PFSK-1 (cell line): ENCODE data around the gene FNBP1.

Experiments
- FOXP2 ChIP-seq: optimal IDR thresholded peaks from 2 replicates; pipeline ENCODE3; 2011; ENCODE audit warnings: borderline replicate concordance, control low read depth, inconsistent platforms; ENCODE audit not compliant: insufficient read depth; ENCODE audit errors: extremely low read length, extremely low read depth
- POLR2AphosphoS5 ChIP-seq: IDR thresholded peaks from 2 replicates; pipeline ENCODE4 v1.6.1; 2012; ENCODE audit warnings: low read depth, mild to moderate bottlenecking, control low read depth, low read length, moderate library complexity
- REST ChIP-seq, 2 experiments: IDR thresholded peaks; 2 replicates each; pipeline versions ENCODE4 v1.6.1 to v1.8.0; 2011 to 2012; ENCODE audit warnings: low read depth in 2 of 2, low read length in 2 of 2, control low read depth in 1 of 2, inconsistent platforms in 1 of 2, mild to moderate bottlenecking in 1 of 2, moderate library complexity in 1 of 2; ENCODE audit not compliant: insufficient read depth in 1 of 2
- SIN3A ChIP-seq: IDR thresholded peaks from 2 replicates; pipeline ENCODE4 v1.6.1; 2012; ENCODE audit warnings: mild to moderate bottlenecking, low read length, moderate library complexity, borderline replicate concordance; ENCODE audit not compliant: insufficient read depth
- TAF1 ChIP-seq: IDR thresholded peaks from 2 replicates; pipeline ENCODE4 v1.6.1; 2012; ENCODE audit warnings: low read length, control low read depth, borderline replicate concordance; ENCODE audit not compliant: insufficient read depth

GRCh38 chr9:129914051-129914450 is 128.9 kb downstream of the FNBP1 start:
- TF ChIP-seq SIN3A (no peak), POLR2AphosphoS5 (no peak), REST (IDR thresholded peaks at IDR 0.05; ENCODE audit: insufficient read depth in 1 of 2, low read depth in 2 of 2, low read length in 2 of 2) (no peak), TAF1 (no peak), FOXP2 (no peak)
